Measurements from ENCODE around the gene EWSR1. TPM values are rescaled to one million over a fixed set of nuclear protein-coding genes. Genes with fewer than 3 reads are reported as not detected.

EWSR1 gene
- total RNA-seq, 4 donors from 2014 or later: 128 to 169 (median 149) TPM

DNA sequence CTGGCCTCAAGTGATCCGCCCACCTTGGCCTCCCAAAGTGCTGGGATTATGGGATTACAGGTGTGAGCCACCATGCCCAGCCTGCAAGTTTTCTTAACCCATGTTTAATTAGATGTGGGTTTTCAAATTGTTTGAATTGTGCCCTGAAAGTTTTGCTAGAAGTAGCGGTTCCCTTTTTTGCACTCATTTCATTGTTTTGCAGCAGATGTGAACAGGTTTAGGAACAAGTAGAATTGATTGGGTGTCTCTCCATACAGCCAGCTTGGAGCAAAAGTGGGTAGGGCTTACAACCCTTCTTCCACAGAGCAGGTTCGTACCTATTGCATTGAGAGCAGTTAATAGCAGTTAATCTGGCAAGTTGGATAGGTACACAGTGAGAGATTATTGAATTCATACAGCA lies 16.1 kb downstream of the EWSR1 start:
- TF ChIP-seq POLR2A (IDR thresholded peaks at IDR 0.05): no peak
- TF ChIP-seq, protein P1, sequence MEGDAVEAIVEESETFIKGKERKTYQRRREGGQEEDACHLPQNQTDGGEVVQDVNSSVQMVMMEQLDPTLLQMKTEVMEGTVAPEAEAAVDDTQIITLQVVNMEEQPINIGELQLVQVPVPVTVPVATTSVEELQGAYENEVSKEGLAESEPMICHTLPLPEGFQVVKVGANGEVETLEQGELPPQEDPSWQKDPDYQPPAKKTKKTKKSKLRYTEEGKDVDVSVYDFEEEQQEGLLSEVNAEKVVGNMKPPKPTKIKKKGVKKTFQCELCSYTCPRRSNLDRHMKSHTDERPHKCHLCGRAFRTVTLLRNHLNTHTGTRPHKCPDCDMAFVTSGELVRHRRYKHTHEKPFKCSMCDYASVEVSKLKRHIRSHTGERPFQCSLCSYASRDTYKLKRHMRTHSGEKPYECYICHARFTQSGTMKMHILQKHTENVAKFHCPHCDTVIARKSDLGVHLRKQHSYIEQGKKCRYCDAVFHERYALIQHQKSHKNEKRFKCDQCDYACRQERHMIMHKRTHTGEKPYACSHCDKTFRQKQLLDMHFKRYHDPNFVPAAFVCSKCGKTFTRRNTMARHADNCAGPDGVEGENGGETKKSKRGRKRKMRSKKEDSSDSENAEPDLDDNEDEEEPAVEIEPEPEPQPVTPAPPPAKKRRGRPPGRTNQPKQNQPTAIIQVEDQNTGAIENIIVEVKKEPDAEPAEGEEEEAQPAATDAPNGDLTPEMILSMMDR (IDR thresholded peaks at IDR 0.05): no peak
- 94 to 95% methylated on average over 3 of the region's 3 CpGs for WGBS, 2 donors
- H3K4me3 ChIP-seq (ENCODE audit: low read depth, poor library complexity, severe bottlenecking): no peak overlapping the region
- no peak for DNase-seq (ENCODE audit: low spot score in 2 of 2)
- intact Hi-C loops (cut with DNase I; ENCODE audit: low total_unique reads): no loop called here

DNA sequence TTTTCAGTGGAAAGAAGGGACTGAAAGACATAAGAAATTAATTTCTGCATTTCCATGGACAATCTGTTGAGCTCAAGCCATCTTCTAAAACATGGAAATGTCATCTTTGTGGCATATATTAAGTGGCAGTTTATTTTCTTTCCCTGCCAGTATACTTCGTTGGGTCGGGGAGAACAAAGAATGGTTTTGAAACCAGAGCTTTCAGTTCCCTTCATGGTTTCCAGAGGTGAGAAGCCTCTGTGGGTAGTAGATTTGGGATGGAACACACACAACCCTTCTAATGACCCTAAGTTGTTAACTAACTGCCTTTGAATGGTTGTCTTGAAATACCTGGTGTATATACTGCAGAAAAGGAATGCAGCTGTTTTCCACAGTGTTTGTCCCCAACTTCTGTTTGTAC lies 20.8 kb downstream of the EWSR1 start:
- WGBS, 2 donors: 56 to 60% methylated on average over 2 of the region's 2 CpGs
- intact Hi-C loops (cut with DNase I; ENCODE audit: low total_unique reads): no loop called here

DNA sequence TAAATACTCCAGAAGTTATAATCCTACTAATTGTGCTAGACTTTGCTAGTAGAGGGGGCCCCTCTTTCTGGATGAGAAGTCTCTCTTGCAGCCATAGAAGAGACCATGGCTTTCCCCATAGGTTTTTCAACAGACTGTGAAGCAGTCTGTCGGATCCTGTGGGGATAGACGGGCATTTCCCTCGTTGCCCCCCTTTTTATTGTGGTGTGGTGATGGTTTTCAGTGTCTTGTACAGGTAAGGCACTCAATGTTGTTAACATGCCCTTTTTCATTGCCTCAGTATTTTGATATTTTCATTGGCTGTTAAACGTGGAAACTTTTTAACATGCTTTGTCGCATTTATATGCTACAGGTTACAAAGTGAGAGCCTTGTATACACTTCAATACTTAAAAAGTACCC lies 22.0 kb downstream of the EWSR1 start:
- no peak overlapping the region for H3K4me3 ChIP-seq (ENCODE audit: low read depth, poor library complexity, severe bottlenecking)
- TF ChIP-seq, protein P1 (IDR thresholded peaks at IDR 0.05): no peak
- TF ChIP-seq POLR2A (IDR thresholded peaks at IDR 0.05): no peak
- intact Hi-C loops (cut with DNase I; ENCODE audit: low total_unique reads): no loop called here
- no peak for DNase-seq (ENCODE audit: low spot score in 2 of 2)
- 58 to 64% methylated on average over 5 of the region's 5 CpGs for WGBS, 2 donors

More for the DNA sequence above, 20.8 kb downstream of the EWSR1 start:
- no peak for TF ChIP-seq POLR2A (IDR thresholded peaks at IDR 0.05)
- TF ChIP-seq, protein P1 (IDR thresholded peaks at IDR 0.05): no peak
- H3K4me3 ChIP-seq (ENCODE audit: low read depth, poor library complexity, severe bottlenecking): no peak overlapping the region
- DNase-seq (ENCODE audit: low spot score in 2 of 2): no peak

DNA sequence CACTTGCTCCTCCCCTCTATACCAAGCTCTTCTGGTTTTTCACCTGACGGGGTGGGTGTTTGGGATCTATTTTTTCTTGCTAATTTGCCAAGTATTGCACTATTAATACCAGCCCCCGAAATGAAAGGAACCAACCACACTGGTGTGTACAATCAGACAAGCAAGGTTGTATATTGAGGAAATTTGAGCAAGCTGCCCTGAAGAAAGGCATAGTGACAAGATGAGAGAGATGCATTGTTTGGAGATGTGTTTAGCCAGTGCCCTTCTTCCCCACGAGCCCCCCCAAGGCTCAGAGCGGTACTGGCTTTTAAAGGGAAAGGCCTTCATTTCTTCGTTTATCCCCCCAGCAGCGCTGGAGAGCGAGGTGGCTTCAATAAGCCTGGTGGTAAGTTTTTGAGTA lies 23.1 kb downstream of the EWSR1 start:
- TF ChIP-seq, protein P1 (IDR thresholded peaks at IDR 0.05): no peak
- TF ChIP-seq POLR2A (IDR thresholded peaks at IDR 0.05): no peak

DNA sequence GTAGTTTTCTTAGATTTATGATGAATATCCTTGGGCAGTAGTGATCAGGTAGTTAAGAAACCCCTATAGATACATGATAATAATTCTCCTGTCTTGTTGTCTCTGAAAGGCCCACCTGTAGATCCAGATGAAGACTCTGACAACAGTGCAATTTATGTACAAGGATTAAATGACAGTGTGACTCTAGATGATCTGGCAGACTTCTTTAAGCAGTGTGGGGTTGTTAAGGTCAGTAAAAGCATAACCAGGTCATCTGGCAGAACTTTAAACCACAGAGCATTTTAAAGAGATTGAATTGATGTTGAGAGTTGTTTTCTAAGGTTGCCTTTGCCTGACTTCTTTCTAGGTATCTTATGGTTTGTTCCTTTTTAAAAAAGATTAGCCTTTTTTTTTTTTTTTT lies 24.3 kb downstream of the EWSR1 start:
- DNase-seq (ENCODE audit: low spot score in 2 of 2): no peak
- intact Hi-C loops (cut with DNase I; ENCODE audit: low total_unique reads): no loop called here
- H3K4me3 ChIP-seq (ENCODE audit: low read depth, poor library complexity, severe bottlenecking): no peak overlapping the region
- TF ChIP-seq POLR2A (IDR thresholded peaks at IDR 0.05): no peak
- TF ChIP-seq, protein P1 (IDR thresholded peaks at IDR 0.05): no peak

More for the DNA sequence above, 23.1 kb downstream of the EWSR1 start:
- intact Hi-C loops (cut with DNase I; ENCODE audit: low total_unique reads): no loop called here
- 72 to 74% methylated on average over 7 of the region's 7 CpGs for WGBS, 2 donors
- no peak for DNase-seq (ENCODE audit: low spot score in 2 of 2)
- H3K4me3 ChIP-seq (ENCODE audit: low read depth, poor library complexity, severe bottlenecking): no peak overlapping the region

DNA sequence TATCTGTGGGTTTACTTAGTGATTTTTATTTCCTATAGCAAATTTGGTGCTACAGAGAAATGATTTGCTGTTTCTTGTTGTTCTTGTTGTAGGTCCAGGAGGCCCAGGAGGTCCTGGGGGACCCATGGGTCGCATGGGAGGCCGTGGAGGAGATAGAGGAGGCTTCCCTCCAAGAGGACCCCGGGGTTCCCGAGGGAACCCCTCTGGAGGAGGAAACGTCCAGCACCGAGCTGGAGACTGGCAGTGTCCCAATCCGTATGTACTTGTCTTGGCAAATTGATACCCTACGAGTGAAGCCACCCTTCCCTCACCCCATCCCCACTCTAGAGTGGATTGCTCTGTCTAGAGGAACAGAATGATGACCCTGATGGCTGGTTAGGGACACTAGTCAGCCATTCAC lies 30.6 kb downstream of the EWSR1 start:
- no peak overlapping the region for H3K4me3 ChIP-seq (ENCODE audit: low read depth, poor library complexity, severe bottlenecking)
- 72 to 73% methylated on average over 8 of the region's 8 CpGs for WGBS, 2 donors
- intact Hi-C loops (cut with DNase I; ENCODE audit: low total_unique reads): no loop called here
- TF ChIP-seq, protein P1 (IDR thresholded peaks at IDR 0.05): no peak
- no peak for TF ChIP-seq POLR2A (IDR thresholded peaks at IDR 0.05)
- DNase-seq (ENCODE audit: low spot score in 2 of 2): peak in 1 of 2 donors; percentile 75
